ENCODE measurements around the gene XPA.

Gene XPA

DNA sequence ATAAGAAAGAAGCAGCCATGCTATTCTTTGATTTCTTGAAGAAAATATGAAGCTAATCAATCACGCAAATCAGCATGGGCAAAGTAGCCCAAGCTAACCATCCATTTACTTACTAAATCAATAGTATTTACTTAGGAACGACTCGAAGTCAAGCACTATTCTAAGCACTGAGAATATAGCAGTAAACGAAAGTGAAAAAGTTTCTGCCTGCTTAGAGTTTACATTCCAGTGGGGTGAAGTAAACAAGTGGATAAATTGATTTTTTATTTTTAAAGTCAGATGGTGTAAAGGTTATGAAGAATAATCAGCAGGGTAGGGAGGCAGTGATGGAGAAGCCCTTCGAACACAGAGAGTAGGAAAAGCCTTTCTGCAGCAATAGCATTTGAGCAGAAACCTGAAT, 69.5 kb downstream of the XPA start:
- Histone ChIP-seq H3K14ac (ENCODE audit: low read length) (no peak overlapping the region), H2AFZ (ENCODE audit: low read length) (no peak overlapping the region), H4K8ac (ENCODE audit: low read depth, low read length) (no peak overlapping the region), H2BK5ac (ENCODE audit: low read length) (no peak overlapping the region), H2BK12ac (ENCODE audit: low read length) (no peak overlapping the region), H3K36me3 (replicated peaks in 1 of 2; ENCODE audit: control insufficient read depth in 2 of 2, insufficient read depth in 2 of 2, low read length in 2 of 2) (peaks cover 10 to 64% of the 10 kb centered on the region in 2 donors), H2AK5ac (ENCODE audit: low read depth, low read length) (no peak overlapping the region), H2BK120ac (ENCODE audit: low read depth, low read length) (no peak overlapping the region), H3K23ac (ENCODE audit: low read depth, low read length, poor library complexity) (no peak overlapping the region), H4K91ac (ENCODE audit: low read depth, low read length, poor library complexity) (no peak overlapping the region), H3K18ac (ENCODE audit: low read length) (no peak overlapping the region), H2BK15ac (ENCODE audit: low read length) (no peak overlapping the region), H3K4me3 (ENCODE audit: low read length in 2 of 2) (no peak overlapping the region), H3K4ac (ENCODE audit: low read length) (no peak overlapping the region), H3K27ac (replicated peaks; ENCODE audit: low read length) (no peak overlapping the region), H3K4me1 (ENCODE audit: control insufficient read depth in 2 of 2, insufficient read depth in 1 of 2, low read depth in 1 of 2, low read length in 2 of 2) (peaks cover 4 to 9% of the 10 kb centered on the region in 2 donors), H3K9me3 (replicated peaks in 1 of 2; ENCODE audit: control insufficient read depth in 2 of 2, insufficient read depth in 1 of 2, low read depth in 1 of 2, low read length in 2 of 2) (peaks cover 0 to 8% of the 10 kb centered on the region in 2 donors), H3K27me3 (ENCODE audit: control insufficient read depth in 3 of 3, insufficient read depth in 3 of 3, low read depth in 1 of 3, low read length in 3 of 3) (no peaks in the 10 kb centered on the region), H3K9ac (ENCODE audit: low read depth, low read length, poor library complexity) (no peak overlapping the region), H3K4me2 (ENCODE audit: insufficient read depth, low read length, poor library complexity, severe bottlenecking) (no peak overlapping the region), H3K79me1 (ENCODE audit: low read depth, low read length) (no peaks in the 10 kb centered on the region)
- no CpG with 5 or more reads among the region's 5 CpGs for WGBS, 2 donors (ENCODE audit: extremely low coverage in 2 of 2, insufficient read length in 2 of 2, insufficient replicate concordance in 1 of 2)
- no peak for DNase-seq (ENCODE audit: low spot score)

- Histone ChIP-seq H3K4ac (ENCODE audit: low read length) (no peak overlapping the region), H4K91ac (ENCODE audit: low read depth, low read length, poor library complexity) (no peak overlapping the region), H2BK12ac (ENCODE audit: low read length) (no peak overlapping the region), H4K8ac (ENCODE audit: low read depth, low read length) (no peak overlapping the region), H3K27ac (replicated peaks; ENCODE audit: low read length) (no peak overlapping the region), H3K27me3 (ENCODE audit: control insufficient read depth in 3 of 3, insufficient read depth in 3 of 3, low read depth in 1 of 3, low read length in 3 of 3) (no peaks in the 10 kb centered on the region), H3K9ac (ENCODE audit: low read depth, low read length, poor library complexity) (no peak overlapping the region), H2BK15ac (ENCODE audit: low read length) (no peak overlapping the region), H3K9me3 (replicated peaks in 1 of 2; ENCODE audit: control insufficient read depth in 2 of 2, insufficient read depth in 1 of 2, low read depth in 1 of 2, low read length in 2 of 2) (peaks cover 0 to 16% of the 10 kb centered on the region in 2 donors), H3K23ac (ENCODE audit: low read depth, low read length, poor library complexity) (no peak overlapping the region), H3K4me3 (ENCODE audit: low read length in 2 of 2) (no peak overlapping the region), H2AK5ac (ENCODE audit: low read depth, low read length) (no peak overlapping the region), H3K4me2 (ENCODE audit: insufficient read depth, low read length, poor library complexity, severe bottlenecking) (no peak overlapping the region), H3K79me1 (ENCODE audit: low read depth, low read length) (no peaks in the 10 kb centered on the region), H3K4me1 (ENCODE audit: control insufficient read depth in 2 of 2, insufficient read depth in 1 of 2, low read depth in 1 of 2, low read length in 2 of 2) (peaks cover 0 to 5% of the 10 kb centered on the region in 2 donors), H2BK120ac (ENCODE audit: low read depth, low read length) (no peak overlapping the region), H2BK5ac (ENCODE audit: low read length) (no peak overlapping the region), H3K14ac (ENCODE audit: low read length) (no peak overlapping the region), H3K18ac (ENCODE audit: low read length) (no peak overlapping the region), H3K36me3 (replicated peaks in 1 of 2; ENCODE audit: control insufficient read depth in 2 of 2, insufficient read depth in 2 of 2, low read length in 2 of 2) (peaks cover 13 to 82% of the 10 kb centered on the region in 2 donors), H2AFZ (ENCODE audit: low read length) (no peak overlapping the region)
- no CpG with 5 or more reads among the region's 3 CpGs for WGBS, 2 donors (ENCODE audit: extremely low coverage in 2 of 2, insufficient read length in 2 of 2, insufficient replicate concordance in 1 of 2)
- no peak for DNase-seq (ENCODE audit: low spot score)
These were observed 71.5 kb downstream of the XPA start for GRCh38 chr9:97625620-97626019.
